OCI-LY1 (cell line): ENCODE data around the gene PKM.

ENCODE experiments used
- H2AFZ ChIP-seq: fragments of 200-600 bp; sonication (generic), shearing (Covaris generic); 2 replicates; pipeline ENCODE4 v1.6.0; 2014; ENCODE audit warnings: antibody characterized with exemption, mild to moderate bottlenecking, low read length
- H3F3A ChIP-seq: fragments of 200-600 bp; sonication (generic), shearing (Covaris generic); 2 replicates; pipeline ENCODE4 v1.6.0; 2014; ENCODE audit warnings: mild to moderate bottlenecking, antibody characterized with exemption, low read length, moderate library complexity; ENCODE audit not compliant: insufficient read depth
- H3K27ac ChIP-seq: fragments of 200-600 bp; sonication (generic); 2 replicates; pipeline ENCODE4 v1.5.1; 2014; ENCODE audit warnings: low read length, mixed run types, mild to moderate bottlenecking, low read depth; ENCODE audit not compliant: poor library complexity, severe bottlenecking
- H3K27me3 ChIP-seq: fragments of 200-600 bp; sonication (generic); 2 replicates; pipeline ENCODE4 v1.6.0; 2014; ENCODE audit warnings: antibody characterized with exemption, mild to moderate bottlenecking, low read length, moderate library complexity; ENCODE audit not compliant: insufficient read depth
- H3K36me3 ChIP-seq: fragments of 200-600 bp; sonication (generic); 2 replicates; pipeline ENCODE4 v1.6.1; 2014; ENCODE audit warnings: mild to moderate bottlenecking, antibody characterized with exemption, low read length, moderate library complexity, mixed read lengths; ENCODE audit not compliant: insufficient read depth
- H3K4me1 ChIP-seq: fragments of 200-600 bp; sonication (generic); 2 replicates; pipeline ENCODE4 v1.5.1; 2014; ENCODE audit warnings: mild to moderate bottlenecking, low read length, moderate library complexity; ENCODE audit not compliant: insufficient read depth, severe bottlenecking
- H3K4me2 ChIP-seq: fragments of 200-600 bp; sonication (generic), shearing (Covaris generic); 2 replicates; pipeline ENCODE4 v1.6.1; 2014; ENCODE audit warnings: low read length
- H3K4me3 ChIP-seq: fragments of 200-600 bp; sonication (generic); 2 replicates; pipeline ENCODE4 v1.5.1; 2014; ENCODE audit warnings: low read length, low read depth, mild to moderate bottlenecking, mixed read lengths; ENCODE audit not compliant: poor library complexity, severe bottlenecking
- H3K79me2 ChIP-seq: fragments of 200-600 bp; shearing (Covaris generic); 2 replicates; pipeline ENCODE4 v1.6.1; 2016; ENCODE audit warnings: mixed run types, low read length, mixed read lengths; ENCODE audit not compliant: insufficient read depth
- H3K9ac ChIP-seq: fragments of 200-600 bp; sonication (generic), shearing (Covaris generic); 2 replicates; pipeline ENCODE4 v1.6.1; 2014; ENCODE audit warnings: mild to moderate bottlenecking, low read length, mixed read lengths
- H3K9me2 ChIP-seq: fragments of 200-600 bp; sonication (generic), shearing (Covaris generic); 2 replicates; pipeline ENCODE4 v1.6.1; 2014; ENCODE audit warnings: low read depth, mild to moderate bottlenecking, low read length, mixed read lengths
- H3K9me3 ChIP-seq: fragments of 200-600 bp; shearing (Covaris generic); 2 replicates; pipeline ENCODE4 v1.6.1; 2014; ENCODE audit warnings: low read length, mixed read lengths
- H4K20me1 ChIP-seq: fragments of 200-600 bp; sonication (generic), shearing (Covaris generic); 2 replicates; pipeline ENCODE4 v1.6.0; 2016; ENCODE audit warnings: mild to moderate bottlenecking, low read length; ENCODE audit not compliant: insufficient read depth
- EZH2 ChIP-seq: fragments of 200-600 bp; sonication (generic), shearing (Covaris generic); IDR thresholded peaks from 2 replicates; pipeline ENCODE4 v1.8.0; 2017; ENCODE audit warnings: borderline replicate concordance, mixed run types, mild to moderate bottlenecking, antibody characterized with exemption, low read length, moderate library complexity, mixed read lengths
- TF ChIP-seq, protein P1 (sequence below): fragments of 200-600 bp; sonication (generic), shearing (Covaris generic); IDR thresholded peaks from 2 replicates; pipeline ENCODE4 v1.5.1; 2017; ENCODE audit warnings: mild to moderate bottlenecking, antibody characterized with exemption, low read length, moderate library complexity, mixed read lengths

The PKM gene

GRCh38 chr15:72206677-72207000 is 24.4 kb downstream of the PKM start:
- Histone ChIP-seq H2AFZ (no peak overlapping the region), H4K20me1 (no peaks in the 10 kb centered on the region), H3K36me3 (peaks cover 98% of the 10 kb centered on the region), H3K4me1 (no peaks in the 10 kb centered on the region), H3K27ac (no peak overlapping the region), H3K4me3 (no peak overlapping the region), H3K9me2 (no peaks in the 10 kb centered on the region), H3K9ac (no peak overlapping the region), H3K9me3 (no peaks in the 10 kb centered on the region), H3K79me2 (no peaks in the 10 kb centered on the region), H3K4me2 (no peak overlapping the region), H3F3A (0 out of 2 replicates have a peak, but pooled peaks cover 4% of the 10 kb centered on the region), H3K27me3 (no peaks in the 10 kb centered on the region)
- TF ChIP-seq, protein P1, sequence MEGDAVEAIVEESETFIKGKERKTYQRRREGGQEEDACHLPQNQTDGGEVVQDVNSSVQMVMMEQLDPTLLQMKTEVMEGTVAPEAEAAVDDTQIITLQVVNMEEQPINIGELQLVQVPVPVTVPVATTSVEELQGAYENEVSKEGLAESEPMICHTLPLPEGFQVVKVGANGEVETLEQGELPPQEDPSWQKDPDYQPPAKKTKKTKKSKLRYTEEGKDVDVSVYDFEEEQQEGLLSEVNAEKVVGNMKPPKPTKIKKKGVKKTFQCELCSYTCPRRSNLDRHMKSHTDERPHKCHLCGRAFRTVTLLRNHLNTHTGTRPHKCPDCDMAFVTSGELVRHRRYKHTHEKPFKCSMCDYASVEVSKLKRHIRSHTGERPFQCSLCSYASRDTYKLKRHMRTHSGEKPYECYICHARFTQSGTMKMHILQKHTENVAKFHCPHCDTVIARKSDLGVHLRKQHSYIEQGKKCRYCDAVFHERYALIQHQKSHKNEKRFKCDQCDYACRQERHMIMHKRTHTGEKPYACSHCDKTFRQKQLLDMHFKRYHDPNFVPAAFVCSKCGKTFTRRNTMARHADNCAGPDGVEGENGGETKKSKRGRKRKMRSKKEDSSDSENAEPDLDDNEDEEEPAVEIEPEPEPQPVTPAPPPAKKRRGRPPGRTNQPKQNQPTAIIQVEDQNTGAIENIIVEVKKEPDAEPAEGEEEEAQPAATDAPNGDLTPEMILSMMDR: no peak
- no peak for TF ChIP-seq EZH2

DNA sequence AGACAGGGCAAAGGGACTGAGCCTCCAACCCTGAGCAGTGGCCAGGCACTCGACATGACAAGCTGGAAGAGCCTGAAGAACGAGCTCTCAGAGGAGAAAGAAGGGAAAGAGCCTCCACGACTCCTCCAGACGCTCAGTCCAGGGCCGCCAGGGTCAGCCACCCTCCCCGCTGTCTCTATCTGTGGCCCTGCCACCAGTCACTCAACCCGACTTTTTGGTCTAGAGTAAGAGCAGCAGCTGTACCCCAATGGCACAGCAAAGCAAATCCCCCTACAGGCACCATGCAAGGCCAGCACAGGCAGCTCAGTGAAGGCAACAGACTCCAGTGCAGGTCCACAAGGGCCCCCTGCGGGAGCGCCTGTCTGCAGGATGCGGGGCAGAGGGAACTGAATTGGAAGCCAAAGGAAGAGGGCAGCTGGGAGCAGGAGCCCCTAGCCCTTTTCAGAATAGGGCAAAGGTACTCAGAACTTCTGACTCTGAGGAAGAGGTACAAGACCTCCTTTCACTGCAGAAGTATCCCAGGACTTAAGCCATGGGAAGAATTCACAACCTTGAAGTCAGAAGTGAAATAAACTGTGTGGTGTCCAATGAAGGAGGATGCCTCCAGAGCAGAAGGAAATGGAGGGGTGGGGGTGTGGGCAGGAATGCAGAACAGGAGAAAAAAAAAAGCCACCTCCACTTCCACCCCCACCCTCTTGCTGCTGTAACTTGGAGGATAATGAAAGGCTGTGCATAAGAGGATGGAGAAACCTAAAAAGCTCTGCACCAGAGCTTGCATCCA is 24.9 kb downstream of the PKM start:
- peaks cover 98% of the 10 kb centered on the region for H3K36me3 ChIP-seq
- no peaks in the 10 kb centered on the region for H3K9me3 ChIP-seq
- H3K4me3 ChIP-seq: no peak overlapping the region
- TF ChIP-seq, protein P1: no peak
- no peak for TF ChIP-seq EZH2
- H3F3A ChIP-seq: 0 out of 2 replicates have a peak, but pooled peaks cover 4% of the 10 kb centered on the region
- no peak overlapping the region for H3K9ac ChIP-seq
- H2AFZ ChIP-seq: no peak overlapping the region
- no peaks in the 10 kb centered on the region for H3K9me2 ChIP-seq
- no peak overlapping the region for H3K27ac ChIP-seq
- H4K20me1 ChIP-seq: no peaks in the 10 kb centered on the region
- no peak overlapping the region for H3K4me2 ChIP-seq
- H3K4me1 ChIP-seq: no peaks in the 10 kb centered on the region
- H3K27me3 ChIP-seq: no peaks in the 10 kb centered on the region
- H3K79me2 ChIP-seq: no peaks in the 10 kb centered on the region

DNA sequence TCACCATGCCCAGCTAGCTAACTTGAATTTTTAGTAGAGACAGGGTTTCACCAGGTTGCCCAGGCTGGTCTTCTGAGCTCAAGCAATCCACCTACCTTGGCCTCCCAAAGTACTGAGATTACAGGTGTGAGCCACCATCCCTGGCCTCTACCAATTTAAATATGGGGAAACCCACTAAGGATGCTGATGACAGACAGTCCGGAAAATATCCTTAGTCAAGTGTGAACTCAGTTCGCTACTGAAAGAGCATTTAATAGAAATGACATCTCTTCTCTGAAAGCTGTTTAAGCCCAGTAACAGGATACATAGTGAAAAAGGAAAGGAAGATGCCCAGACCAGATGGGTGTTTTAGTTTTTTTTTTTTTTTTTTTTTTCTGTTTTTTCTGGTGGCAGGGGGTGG is 25.7 kb downstream of the PKM start:
- H3K9ac ChIP-seq: no peak overlapping the region
- TF ChIP-seq, protein P1: no peak
- TF ChIP-seq EZH2: no peak
- no peak overlapping the region for H3K4me2 ChIP-seq
- H3K9me3 ChIP-seq: no peaks in the 10 kb centered on the region
- H3K36me3 ChIP-seq: peaks cover 98% of the 10 kb centered on the region
- H4K20me1 ChIP-seq: no peaks in the 10 kb centered on the region
- H2AFZ ChIP-seq: no peak overlapping the region
- H3K79me2 ChIP-seq: no peaks in the 10 kb centered on the region
- no peaks in the 10 kb centered on the region for H3K4me1 ChIP-seq
- H3K9me2 ChIP-seq: no peaks in the 10 kb centered on the region
- no peak overlapping the region for H3K4me3 ChIP-seq
- H3F3A ChIP-seq: 0 out of 2 replicates have a peak, but pooled peaks cover 4% of the 10 kb centered on the region
- no peaks in the 10 kb centered on the region for H3K27me3 ChIP-seq
- no peak overlapping the region for H3K27ac ChIP-seq
